DND-41 (cell line): Measurements from ENCODE around the gene INPP4A.

Experiments
- ATAC-seq: fragments of 200-7000 bp; cut with Tn5 transposase; 3 replicates; pipeline ENCODE4 v1.9.1; 2021; ENCODE audit warnings: low read depth; ENCODE audit not compliant: insufficient read depth
- DNase-seq: peaks from one replicate; pipeline ENCODE4 v3.0.0-alpha.2; 2020
- H2AFZ ChIP-seq: 2 replicates; pipeline ENCODE4 v1.6.0; 2012; ENCODE audit warnings: low read depth, low read length
- H3K27ac ChIP-seq: 2 replicates; pipeline ENCODE4 v1.5.1; 2012; ENCODE audit warnings: low read length, inconsistent platforms
- H3K27me3 ChIP-seq: fragments of 200-600 bp; sonication (generic); 2 replicates; pipeline ENCODE4 v1.6.0; 2012; ENCODE audit warnings: low read length, mild to moderate bottlenecking, inconsistent platforms; ENCODE audit not compliant: insufficient read depth, poor library complexity
- H3K36me3 ChIP-seq: 2 replicates; pipeline ENCODE4 v1.5.1; 2012; ENCODE audit warnings: low read length, inconsistent platforms; ENCODE audit not compliant: insufficient read depth
- H3K4me1 ChIP-seq: 2 replicates; pipeline ENCODE4 v1.5.1; 2012; ENCODE audit warnings: mild to moderate bottlenecking, low read length; ENCODE audit not compliant: insufficient read depth
- H3K4me2 ChIP-seq: 2 replicates; pipeline ENCODE4 v1.6.0; 2012; ENCODE audit warnings: mild to moderate bottlenecking, moderate library complexity, low read length, inconsistent platforms; ENCODE audit not compliant: insufficient read depth
- H3K4me3 ChIP-seq, 2 experiments: fragments of 200-600 bp in 1 of 2; shearing (Covaris generic) in 1 of 2; 2 replicates each; pipeline ENCODE4 v1.5.1; 2012 to 2016; ENCODE audit warnings: inconsistent platforms in 2 of 2, low read length in 2 of 2, mild to moderate bottlenecking in 2 of 2, low read depth in 1 of 2, moderate library complexity in 1 of 2
- H3K79me2 ChIP-seq: 2 replicates; pipeline ENCODE4 v1.6.0; 2012; ENCODE audit warnings: low read length, inconsistent platforms; ENCODE audit not compliant: insufficient read depth
- H3K9ac ChIP-seq: 2 replicates; pipeline ENCODE4 v1.6.0; 2012; ENCODE audit warnings: low read depth, mild to moderate bottlenecking, inconsistent platforms, low read length, moderate library complexity
- H3K9me3 ChIP-seq: 2 replicates; pipeline ENCODE4 v1.5.1; 2012; ENCODE audit warnings: low read length, moderate library complexity, mild to moderate bottlenecking, inconsistent platforms; ENCODE audit not compliant: insufficient read depth, severe bottlenecking
- H4K20me1 ChIP-seq: 2 replicates; pipeline ENCODE4 v1.6.0; 2012; ENCODE audit warnings: low read length; ENCODE audit not compliant: insufficient read depth
- EZH2 ChIP-seq: IDR thresholded peaks from 3 replicates; pipeline ENCODE4 v1.6.1; 2012; ENCODE audit warnings: borderline replicate concordance, low read depth, mild to moderate bottlenecking, moderate library complexity, low read length, inconsistent platforms; ENCODE audit not compliant: severe bottlenecking
- TF ChIP-seq, protein P1 (sequence below): IDR thresholded peaks from 2 replicates; pipeline ENCODE4 v1.5.1; 2012; ENCODE audit warnings: borderline replicate concordance, low read length, moderate library complexity, mild to moderate bottlenecking; ENCODE audit not compliant: poor library complexity, severe bottlenecking; ENCODE audit errors: extremely low read depth

The INPP4A gene

DNA sequence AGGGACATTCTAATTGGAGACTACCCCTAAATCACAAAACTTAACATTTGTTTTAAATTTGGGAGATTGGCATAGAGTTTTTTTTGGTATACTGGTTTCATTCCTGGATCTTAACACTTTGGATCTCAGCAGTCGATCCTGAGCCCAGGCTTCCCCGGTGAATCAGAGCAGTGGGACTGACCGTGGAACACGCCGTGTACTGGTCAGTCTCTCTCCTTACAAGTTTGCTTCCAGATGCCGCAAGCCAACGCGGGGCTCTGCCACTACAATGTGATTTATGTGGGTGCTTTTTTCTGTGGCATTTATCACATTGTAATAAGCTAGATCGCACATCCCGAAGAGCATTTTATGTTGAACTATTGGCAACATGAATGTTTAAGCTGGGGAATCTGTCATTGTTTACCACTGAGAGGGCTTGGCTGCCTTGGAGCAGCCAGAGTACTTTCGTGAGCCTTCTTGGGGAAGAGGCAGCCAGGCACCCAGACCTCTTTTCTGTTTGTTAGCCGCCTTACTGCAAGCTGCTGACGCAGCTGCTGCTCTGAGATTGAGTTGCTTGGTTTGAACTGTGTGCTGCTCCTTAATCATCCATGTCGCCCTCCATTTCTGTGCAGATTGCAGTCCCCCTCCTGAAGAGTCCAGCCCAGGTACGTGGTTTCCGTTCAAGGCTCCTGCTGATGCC, 114.3 kb downstream of the INPP4A start:
- Histone ChIP-seq H3K9ac (no peak overlapping the region), H3K9me3 (no peaks in the 10 kb centered on the region), H3K27me3 (no peaks in the 10 kb centered on the region), H4K20me1 (no peaks in the 10 kb centered on the region), H3K4me3 (no peak overlapping the region), H3K27ac (no peak overlapping the region), H3K36me3 (peaks cover 69% of the 10 kb centered on the region), H2AFZ (no peak overlapping the region), H3K4me2 (no peak overlapping the region), H3K79me2 (no peaks in the 10 kb centered on the region), H3K4me1 (peaks cover 43% of the 10 kb centered on the region)
- ATAC-seq (no peak), DNase-seq (no peak)
- TF ChIP-seq EZH2, result no peak
- TF ChIP-seq, protein P1, sequence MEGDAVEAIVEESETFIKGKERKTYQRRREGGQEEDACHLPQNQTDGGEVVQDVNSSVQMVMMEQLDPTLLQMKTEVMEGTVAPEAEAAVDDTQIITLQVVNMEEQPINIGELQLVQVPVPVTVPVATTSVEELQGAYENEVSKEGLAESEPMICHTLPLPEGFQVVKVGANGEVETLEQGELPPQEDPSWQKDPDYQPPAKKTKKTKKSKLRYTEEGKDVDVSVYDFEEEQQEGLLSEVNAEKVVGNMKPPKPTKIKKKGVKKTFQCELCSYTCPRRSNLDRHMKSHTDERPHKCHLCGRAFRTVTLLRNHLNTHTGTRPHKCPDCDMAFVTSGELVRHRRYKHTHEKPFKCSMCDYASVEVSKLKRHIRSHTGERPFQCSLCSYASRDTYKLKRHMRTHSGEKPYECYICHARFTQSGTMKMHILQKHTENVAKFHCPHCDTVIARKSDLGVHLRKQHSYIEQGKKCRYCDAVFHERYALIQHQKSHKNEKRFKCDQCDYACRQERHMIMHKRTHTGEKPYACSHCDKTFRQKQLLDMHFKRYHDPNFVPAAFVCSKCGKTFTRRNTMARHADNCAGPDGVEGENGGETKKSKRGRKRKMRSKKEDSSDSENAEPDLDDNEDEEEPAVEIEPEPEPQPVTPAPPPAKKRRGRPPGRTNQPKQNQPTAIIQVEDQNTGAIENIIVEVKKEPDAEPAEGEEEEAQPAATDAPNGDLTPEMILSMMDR, result no peak

DNA sequence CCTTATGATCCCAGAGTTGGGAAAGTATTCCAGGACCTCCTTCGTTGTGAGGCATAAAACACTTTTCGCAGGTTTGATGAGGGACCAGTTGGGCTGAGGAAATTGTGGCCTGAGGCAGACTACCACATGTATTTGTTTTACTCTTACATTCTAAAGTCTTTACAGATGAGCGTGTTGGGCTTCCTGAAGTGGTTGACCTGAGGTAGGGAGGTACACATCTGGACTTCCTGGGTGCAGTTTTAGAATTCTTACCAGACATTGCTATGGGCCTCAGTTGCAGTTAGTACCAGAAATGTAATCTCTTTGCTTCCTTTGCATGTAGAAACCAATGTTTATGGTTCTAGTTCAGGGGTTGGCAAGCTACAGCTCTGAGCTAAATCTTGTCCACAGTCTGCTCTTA, 114.9 kb downstream of the INPP4A start:
- Histone ChIP-seq H3K27ac (no peak overlapping the region), H3K27me3 (no peaks in the 10 kb centered on the region), H4K20me1 (no peaks in the 10 kb centered on the region), H3K9ac (no peak overlapping the region), H2AFZ (no peak overlapping the region), H3K4me2 (no peak overlapping the region), H3K79me2 (no peaks in the 10 kb centered on the region), H3K4me1 (peaks cover 46% of the 10 kb centered on the region), H3K36me3 (peaks cover 69% of the 10 kb centered on the region), H3K9me3 (no peaks in the 10 kb centered on the region), H3K4me3 (no peak overlapping the region)
- no peak for DNase-seq
- no peak for ATAC-seq
- TF ChIP-seq, protein P1, result no peak

DNA sequence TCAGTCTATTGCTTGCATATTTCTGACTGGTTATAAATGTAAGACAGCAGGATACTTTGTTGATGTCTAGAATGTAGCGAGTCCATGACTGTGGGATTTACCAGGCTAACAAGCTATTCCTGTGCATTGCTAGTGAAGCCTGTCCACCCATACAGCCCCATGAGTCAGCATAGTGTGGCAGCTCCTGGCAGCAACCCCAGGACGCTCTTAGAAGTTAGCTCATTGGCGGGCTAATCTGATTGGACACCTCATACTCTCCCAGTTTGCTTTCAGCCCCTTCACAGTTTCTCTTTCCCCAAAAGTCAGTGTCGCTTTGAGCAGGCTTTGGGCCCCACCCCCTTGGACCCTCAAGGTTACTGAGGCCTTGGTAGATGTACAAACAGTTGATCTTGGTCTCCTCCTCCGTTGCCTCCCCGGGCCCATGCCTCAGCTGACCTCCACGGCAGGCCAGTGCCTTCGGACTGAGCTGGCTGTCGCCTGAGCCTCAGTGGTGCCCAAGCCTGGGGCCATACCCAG, 115.7 kb downstream of the INPP4A start:
- Histone ChIP-seq H3K9me3 (no peaks in the 10 kb centered on the region), H3K4me3 (no peak overlapping the region), H4K20me1 (no peaks in the 10 kb centered on the region), H3K79me2 (no peaks in the 10 kb centered on the region), H3K9ac (no peak overlapping the region), H3K27me3 (no peaks in the 10 kb centered on the region), H3K4me2 (no peak overlapping the region), H3K27ac (0 out of 2 replicates have a peak overlapping the region, but pooled peaks have one; percentile 8), H3K4me1 (peaks cover 48% of the 10 kb centered on the region), H3K36me3 (peaks cover 67% of the 10 kb centered on the region), H2AFZ (no peak overlapping the region)
- no peak for DNase-seq
- TF ChIP-seq, protein P1, result no peak
- TF ChIP-seq EZH2, result no peak
- no peak for ATAC-seq
